ENCODE measurements around the gene CLMN. TPM values are rescaled to one million over a fixed set of nuclear protein-coding genes. Genes with fewer than 3 reads are reported as not detected.

CLMN gene
- polyA plus RNA-seq, 1 donor from 2014 or later, result 0.57 TPM

GRCh38 chr14:95228240-95228639 is 91.5 kb downstream of the CLMN start:
- Histone ChIP-seq H3K9me2 (ENCODE audit: insufficient read depth, low read length) (no peaks in the 10 kb centered on the region), H3K9ac (ENCODE audit: low read length) (no peak overlapping the region), H2AFZ (ENCODE audit: low read depth, low read length) (no peak overlapping the region), H3K4me2 (ENCODE audit: low read length) (no peak overlapping the region), H3K27me3 (ENCODE audit: insufficient read depth, low read depth, low read length) (no peaks in the 10 kb centered on the region), H3K79me2 (replicated peaks; ENCODE audit: insufficient read depth, low read length) (no peaks in the 10 kb centered on the region), H3K9me3 (ENCODE audit: low read length) (no peaks in the 10 kb centered on the region), H3F3A (ENCODE audit: insufficient read depth, low read length, poor library complexity, severe bottlenecking) (no peaks in the 10 kb centered on the region), H3K36me3 (ENCODE audit: insufficient read depth, low read length) (no peaks in the 10 kb centered on the region), H3K4me3 (ENCODE audit: low read length) (no peak overlapping the region), H4K20me1 (ENCODE audit: insufficient read depth) (no peaks in the 10 kb centered on the region), H3K27ac (ENCODE audit: low read length) (no peak overlapping the region)
- TF ChIP-seq SMC3 (conservative IDR thresholded peaks at IDR 0.05; ENCODE audit: poor library complexity) (no peak), TAF1 (IDR thresholded peaks at IDR 0.05; ENCODE audit: low read depth) (no peak), CTCF (IDR thresholded peaks at IDR 0.05; ENCODE audit: poor library complexity, severe bottlenecking) (no peak), EP300 (conservative IDR thresholded peaks at IDR 0.05; ENCODE audit: poor library complexity, severe bottlenecking) (no peak), REST (IDR thresholded peaks at IDR 0.05; ENCODE audit: borderline replicate concordance) (no peak), MXI1 (conservative IDR thresholded peaks at IDR 0.05; ENCODE audit: poor library complexity, severe bottlenecking) (no peak), EZH2 (IDR thresholded peaks at IDR 0.05; ENCODE audit: borderline replicate concordance, insufficient read depth, low read length, poor library complexity, severe bottlenecking) (no peak), RAD21 (conservative IDR thresholded peaks at IDR 0.05) (no peak), POLR2AphosphoS5 (IDR thresholded peaks at IDR 0.05) (no peak)

GRCh38 chr14:95227279-95227860 is 92.3 kb downstream of the CLMN start:
- Histone ChIP-seq H3K27me3 (ENCODE audit: insufficient read depth, low read depth, low read length) (no peaks in the 10 kb centered on the region), H3K9me2 (ENCODE audit: insufficient read depth, low read length) (no peaks in the 10 kb centered on the region), H3K79me2 (replicated peaks; ENCODE audit: insufficient read depth, low read length) (no peaks in the 10 kb centered on the region), H3K9ac (ENCODE audit: low read length) (no peak overlapping the region), H2AFZ (ENCODE audit: low read depth, low read length) (no peak overlapping the region), H4K20me1 (ENCODE audit: insufficient read depth) (no peaks in the 10 kb centered on the region), H3F3A (ENCODE audit: insufficient read depth, low read length, poor library complexity, severe bottlenecking) (no peaks in the 10 kb centered on the region), H3K4me3 (ENCODE audit: low read length) (no peak overlapping the region), H3K27ac (ENCODE audit: low read length) (no peak overlapping the region), H3K4me2 (ENCODE audit: low read length) (no peak overlapping the region), H3K9me3 (ENCODE audit: low read length) (no peaks in the 10 kb centered on the region), H3K36me3 (ENCODE audit: insufficient read depth, low read length) (no peaks in the 10 kb centered on the region)
- no peak for TF ChIP-seq RAD21 (conservative IDR thresholded peaks at IDR 0.05)
- TF ChIP-seq MXI1 (conservative IDR thresholded peaks at IDR 0.05; ENCODE audit: poor library complexity, severe bottlenecking), result no peak
- no peak for TF ChIP-seq EZH2 (IDR thresholded peaks at IDR 0.05; ENCODE audit: borderline replicate concordance, insufficient read depth, low read length, poor library complexity, severe bottlenecking)
- no peak for TF ChIP-seq POLR2AphosphoS5 (IDR thresholded peaks at IDR 0.05)
- no peak for TF ChIP-seq EP300 (conservative IDR thresholded peaks at IDR 0.05; ENCODE audit: poor library complexity, severe bottlenecking)
- TF ChIP-seq SMC3 (conservative IDR thresholded peaks at IDR 0.05; ENCODE audit: poor library complexity), result no peak
- TF ChIP-seq TAF1 (IDR thresholded peaks at IDR 0.05; ENCODE audit: low read depth), result no peak
- no peak for TF ChIP-seq REST (IDR thresholded peaks at IDR 0.05; ENCODE audit: borderline replicate concordance)
- no peak for TF ChIP-seq CTCF (IDR thresholded peaks at IDR 0.05; ENCODE audit: poor library complexity, severe bottlenecking)

Data from neural cell (in vitro differentiated cells).